Transverse colon (tissue), 4 donors: ENCODE results near the gene NAAA. TPM values are rescaled to one million over a fixed set of nuclear protein-coding genes. Genes with fewer than 3 reads are reported as not detected.

Experiments used
- DNase-seq: peaks from one replicate; pipeline ENCODE4 v3.0.0-alpha.2; 2019
- H3K27ac ChIP-seq, 4 donors: fragments of 200-600 bp; sonication (generic); 2 replicates each; pipeline ENCODE4 v1.5.1; 2016 to 2018; ENCODE audit warnings: inconsistent platforms in 4 of 4
- H3K27me3 ChIP-seq: fragments of 200-600 bp; sonication (generic); 2 replicates; pipeline ENCODE4 v1.5.1; 2017; ENCODE audit warnings: inconsistent platforms
- H3K36me3 ChIP-seq, 4 donors: fragments of 200-600 bp; sonication (generic); 2 replicates each; pipeline ENCODE4 v1.5.1; 2017 to 2019; ENCODE audit warnings: inconsistent platforms in 4 of 4
- H3K4me1 ChIP-seq, 4 donors: fragments of 200-600 bp; sonication (generic); 2 replicates each; pipeline ENCODE4 v1.5.1; 2017 to 2020; ENCODE audit warnings: inconsistent platforms in 4 of 4
- H3K4me3 ChIP-seq, 4 donors: fragments of 200-600 bp; sonication (generic); 1 replicate in 1 of 4; 2 replicates in 3 of 4; pipeline versions ENCODE4 v1.5.1 to v1.6.1; 2017 to 2019; ENCODE audit warnings: inconsistent platforms in 4 of 4
- H3K9me3 ChIP-seq, 2 donors: fragments of 200-600 bp; sonication (generic); 2 replicates each; pipeline ENCODE4 v1.5.1; 2017 to 2019; ENCODE audit warnings: inconsistent platforms in 2 of 2
- EP300 ChIP-seq: sonication (generic); formaldehyde crosslinking; IDR thresholded peaks from one replicate; pipeline ENCODE4 v1.6.1; 2017; ENCODE audit warnings: antibody characterized with exemption, low read depth
- POLR2A ChIP-seq: fragments of 450-650 bp; IDR thresholded peaks from one replicate; pipeline ENCODE4 v1.6.1; 2016; ENCODE audit warnings: antibody characterized with exemption, mild to moderate bottlenecking, moderate library complexity
- POLR2AphosphoS5 ChIP-seq, 3 donors: sonication (generic); formaldehyde crosslinking; IDR thresholded peaks; one replicate each; pipeline ENCODE4 v1.6.1; 2016; ENCODE audit warnings: antibody characterized with exemption in 3 of 3
- WGBS, 2 donors: methylation state at CpG; one replicate each; pipeline ENCODE4 v1.1.5; 2018; ENCODE audit warnings: low coverage in 1 of 2; 5-methylcytosine and 5-hydroxymethylcytosine counted together
- in situ Hi-C, 4 donors: fragments of 200-750 bp; cut with MboI; loops; one replicate each; pipeline versions ENCODE4 v1.15.0 to v1.15.1; 2017; ENCODE audit warnings: low sequenced_read_pairs in 3 of 4, low pct_ligation_motif_present in 1 of 4, low pct_unique_long_range_greater_than_20kb in 1 of 4
- intact Hi-C: fragments of 100-400 bp; cut with DNase I; formaldehyde crosslinking; loops from one replicate; pipeline ENCODE4 v1.15.1; 2023; ENCODE audit warnings: low total_unique reads
- total RNA-seq, 4 donors: library from RNA; depleted of rRNA; stranded (reverse); fragments of >200 nt; gene quantifications; one replicate each; pipeline ENCODE4 v1.1.0, GENCODE V29; 2016
- TF ChIP-seq, protein P1 (sequence below), 5 experiments: fragments of 200-600 bp in 3 of 5; fragments of 450-650 bp in 2 of 5; sonication (generic) in 3 of 5; IDR thresholded peaks; 1 replicate in 2 of 5; 2 replicates in 3 of 5; pipeline ENCODE4 v1.5.1; 2016 to 2017; ENCODE audit warnings: antibody characterized with exemption in 5 of 5, inconsistent platforms in 3 of 5, mild to moderate bottlenecking in 2 of 5, moderate library complexity in 1 of 5

The NAAA gene
- total RNA-seq, 4 donors from 2014 or later, result 219 to 603 (median 461) TPM

DNA sequence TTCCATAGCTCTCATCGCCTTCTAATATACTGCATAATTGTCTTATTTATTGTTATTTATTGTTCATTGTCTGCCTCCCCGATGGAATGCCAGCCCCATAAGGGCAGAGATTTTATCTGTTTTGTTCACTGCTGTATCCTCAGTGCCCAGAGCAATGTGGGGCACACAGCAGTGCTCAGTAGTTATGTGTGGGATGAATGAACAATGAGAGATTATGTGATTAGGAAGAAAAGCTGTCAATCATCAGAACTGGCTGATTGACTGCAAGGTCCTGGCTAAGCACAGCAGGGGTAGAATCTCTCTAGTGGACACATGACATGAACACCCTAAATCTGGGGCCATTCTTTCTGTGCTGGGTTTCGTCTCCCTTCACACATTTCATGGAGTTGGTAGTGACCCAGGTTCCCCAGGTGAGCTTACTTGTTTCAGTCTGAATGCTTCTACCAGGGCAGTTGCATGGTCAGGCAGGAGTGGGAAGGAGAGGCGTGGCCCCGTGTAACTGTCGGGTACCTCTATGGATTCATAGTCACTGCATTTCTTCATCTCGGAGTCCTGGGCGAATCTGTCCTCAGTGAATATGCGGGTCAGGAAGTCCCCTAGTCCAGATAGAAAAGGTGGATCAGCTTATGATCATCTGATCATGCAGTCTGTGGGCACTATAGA lies 51.1 kb downstream of the NAAA start:
- no peaks in the 10 kb centered on the region for H3K4me1 ChIP-seq
- no peak overlapping the region for H3K27ac ChIP-seq
- H3K36me3 ChIP-seq, result no peaks in the 10 kb centered on the region
- H3K27me3 ChIP-seq, result no peaks in the 10 kb centered on the region
- intact Hi-C loops, result no loop called here
- TF ChIP-seq POLR2AphosphoS5 (IDR thresholded peaks at IDR 0.05) (no peak), EP300 (no peak)
- TF ChIP-seq, protein P1, sequence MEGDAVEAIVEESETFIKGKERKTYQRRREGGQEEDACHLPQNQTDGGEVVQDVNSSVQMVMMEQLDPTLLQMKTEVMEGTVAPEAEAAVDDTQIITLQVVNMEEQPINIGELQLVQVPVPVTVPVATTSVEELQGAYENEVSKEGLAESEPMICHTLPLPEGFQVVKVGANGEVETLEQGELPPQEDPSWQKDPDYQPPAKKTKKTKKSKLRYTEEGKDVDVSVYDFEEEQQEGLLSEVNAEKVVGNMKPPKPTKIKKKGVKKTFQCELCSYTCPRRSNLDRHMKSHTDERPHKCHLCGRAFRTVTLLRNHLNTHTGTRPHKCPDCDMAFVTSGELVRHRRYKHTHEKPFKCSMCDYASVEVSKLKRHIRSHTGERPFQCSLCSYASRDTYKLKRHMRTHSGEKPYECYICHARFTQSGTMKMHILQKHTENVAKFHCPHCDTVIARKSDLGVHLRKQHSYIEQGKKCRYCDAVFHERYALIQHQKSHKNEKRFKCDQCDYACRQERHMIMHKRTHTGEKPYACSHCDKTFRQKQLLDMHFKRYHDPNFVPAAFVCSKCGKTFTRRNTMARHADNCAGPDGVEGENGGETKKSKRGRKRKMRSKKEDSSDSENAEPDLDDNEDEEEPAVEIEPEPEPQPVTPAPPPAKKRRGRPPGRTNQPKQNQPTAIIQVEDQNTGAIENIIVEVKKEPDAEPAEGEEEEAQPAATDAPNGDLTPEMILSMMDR (IDR thresholded peaks at IDR 0.05), result no peak
- no peak for DNase-seq
- H3K4me3 ChIP-seq, result no peak overlapping the region
- 68 to 85% methylated on average over 2 to 9 of the region's 9 CpGs for WGBS, 2 donors
- in situ Hi-C loops, result loop anchor here in 2 of 4 donors (10.0 to 25.0 kb wide), 2 partner anchors 175 to 198 kb away; no protein-coding TSS in a partner anchor
- no peaks in the 10 kb centered on the region for H3K9me3 ChIP-seq

DNA sequence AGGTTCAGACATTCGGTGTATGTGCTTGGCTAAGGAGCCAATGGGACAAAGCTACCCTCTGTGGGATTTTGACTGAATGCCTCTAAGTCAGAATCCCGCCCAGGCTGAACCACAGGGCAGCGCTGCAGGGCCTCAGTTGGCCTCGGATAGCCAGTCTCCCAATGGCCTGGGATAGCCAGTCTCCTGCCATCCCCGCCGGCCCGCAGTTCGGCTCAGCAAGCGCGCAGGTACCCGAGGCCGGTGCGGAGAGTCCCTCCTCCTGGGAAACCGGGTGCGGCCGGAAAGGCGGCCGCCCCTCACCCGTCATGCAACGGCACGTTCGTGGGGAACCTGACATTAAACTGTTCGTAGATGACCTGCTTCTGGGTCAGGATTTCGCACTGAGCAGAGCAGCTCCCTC lies 54.7 kb downstream of the NAAA start:
- H3K27me3 ChIP-seq, result no peaks in the 10 kb centered on the region
- H3K27ac ChIP-seq, result no peak overlapping the region
- WGBS, 2 donors, result 69 to 89% methylated on average over 13 to 21 of the region's 24 CpGs
- in situ Hi-C loops (loop anchor here in 1 of 4 donors (25.0 kb wide), 1 partner anchor 201 kb away; no protein-coding TSS in a partner anchor), intact Hi-C loops (no loop called here)
- TF ChIP-seq POLR2A, result no peak
- TF ChIP-seq EP300, result no peak
- no peak overlapping the region for H3K4me3 ChIP-seq
- no peaks in the 10 kb centered on the region for H3K9me3 ChIP-seq
- no peaks in the 10 kb centered on the region for H3K36me3 ChIP-seq
- DNase-seq, result no peak
- no peaks in the 10 kb centered on the region for H3K4me1 ChIP-seq

DNA sequence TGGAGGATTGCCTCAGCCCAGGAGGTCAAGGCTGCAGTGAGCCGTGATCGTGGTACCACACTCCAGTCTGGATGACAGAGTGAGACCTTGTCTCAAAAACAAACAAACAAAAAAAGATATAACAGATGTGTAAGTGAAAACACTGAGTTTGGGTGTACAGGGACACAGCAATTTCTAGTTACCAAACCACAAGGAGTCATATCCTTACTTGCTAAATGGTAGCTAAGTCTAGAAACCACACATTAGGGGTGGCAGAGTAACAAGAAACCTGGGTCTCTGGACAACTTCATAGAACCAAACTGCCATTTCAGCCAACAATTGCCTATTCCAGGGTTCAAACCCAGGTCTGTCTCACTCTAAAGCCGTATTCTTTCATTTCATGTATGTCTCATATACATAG lies 59.3 kb downstream of the NAAA start:
- H3K4me3 ChIP-seq, result no peak overlapping the region
- TF ChIP-seq POLR2AphosphoS5 (IDR thresholded peaks at IDR 0.05) (no peak), POLR2A (no peak), EP300 (no peak)
- TF ChIP-seq, protein P1 (IDR thresholded peaks at IDR 0.05), result no peak
- no peaks in the 10 kb centered on the region for H3K4me1 ChIP-seq
- no peaks in the 10 kb centered on the region for H3K27me3 ChIP-seq
- intact Hi-C loops, result no loop called here
- WGBS, 2 donors, result 77 to 78% methylated on average over 3 of the region's 3 CpGs
- in situ Hi-C loops, result loop anchor here in 1 of 4 donors (25.0 kb wide), 1 partner anchor 206 kb away; no protein-coding TSS in a partner anchor
- H3K27ac ChIP-seq, result no peak overlapping the region
- H3K9me3 ChIP-seq, result no peaks in the 10 kb centered on the region
- no peak for DNase-seq
- H3K36me3 ChIP-seq, result no peaks in the 10 kb centered on the region

DNA sequence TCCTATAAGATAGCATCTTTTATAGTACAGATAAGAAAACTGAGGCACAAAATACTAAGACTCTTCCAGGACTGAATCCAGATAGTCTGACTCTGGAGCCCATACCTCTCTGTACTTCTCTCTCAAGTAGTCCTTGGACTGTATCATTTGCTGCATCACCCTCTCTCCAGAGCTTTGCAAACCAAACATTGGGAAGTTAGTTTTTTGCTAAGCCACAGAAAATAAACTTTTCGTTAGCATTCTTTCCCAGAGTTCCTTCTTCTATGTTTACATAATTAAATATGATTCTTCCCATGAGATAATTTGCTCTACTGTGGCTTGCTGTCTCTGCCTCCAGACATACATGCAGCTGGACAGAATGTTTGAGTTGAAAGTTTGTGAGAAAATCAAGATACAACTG lies 60.5 kb downstream of the NAAA start:
- Histone ChIP-seq H3K27me3 (no peaks in the 10 kb centered on the region), H3K36me3 (no peaks in the 10 kb centered on the region), H3K4me3 (no peak overlapping the region), H3K27ac (no peak overlapping the region), H3K9me3 (no peaks in the 10 kb centered on the region), H3K4me1 (no peaks in the 10 kb centered on the region)
- 29 to 58% methylated on average over 1 of the region's 1 CpG for WGBS, 2 donors
- DNase-seq, result no peak
- TF ChIP-seq EP300, result no peak
- no peak for TF ChIP-seq POLR2AphosphoS5 (IDR thresholded peaks at IDR 0.05)
- TF ChIP-seq, protein P1 (IDR thresholded peaks at IDR 0.05), result no peak
- no peak for TF ChIP-seq POLR2A
- in situ Hi-C loops, result loop anchor here in 1 of 4 donors (25.0 kb wide), 1 partner anchor 207 kb away; no protein-coding TSS in a partner anchor
- intact Hi-C loops, result no loop called here
